Kidney (tissue), 14 donors: ENCODE results near the gene HHAT. TPM values are rescaled to one million over a fixed set of nuclear protein-coding genes. Genes with fewer than 3 reads are reported as not detected.
A peak's percentile ranks its signal among the peaks of the same experiment; 100 is the strongest.

ENCODE experiments used
- DNase-seq, 5 donors: peaks; one replicate each; pipeline ENCODE4 v3.0.0-alpha.2; 2013 to 2020
- FAIRE-seq: peaks from 2 replicates; lab custom pipeline; 2012; peaks lifted over from hg19 to GRCh38; lab: Jason Lieb, UNC
- H3K27ac ChIP-seq, 2 donors: one replicate each; pipeline ENCODE4 v1.7.0; 2013; ENCODE audit warnings: low read depth in 2 of 2, low read length in 2 of 2, inconsistent platforms in 1 of 2
- H3K27me3 ChIP-seq: one replicate; pipeline ENCODE4 v1.7.1; 2013; ENCODE audit warnings: low read length, inconsistent platforms; ENCODE audit not compliant: control insufficient read depth, insufficient read depth
- H3K36me3 ChIP-seq, 3 donors: one replicate each; pipeline versions ENCODE4 v1.7.0 to v1.7.1; 2013; ENCODE audit warnings: low read length in 3 of 3, control low read depth in 1 of 3, inconsistent platforms in 1 of 3; ENCODE audit not compliant: insufficient read depth in 3 of 3, control insufficient read depth in 2 of 3
- H3K4me1 ChIP-seq, 3 donors: one replicate each; pipeline versions ENCODE4 v1.7.0 to v1.7.1; 2013; ENCODE audit warnings: low read length in 3 of 3, inconsistent platforms in 1 of 3, low read depth in 1 of 3; ENCODE audit not compliant: control insufficient read depth in 2 of 3, insufficient read depth in 2 of 3
- H3K4me3 ChIP-seq, 3 donors: one replicate each; pipeline versions ENCODE4 v1.7.0 to v1.8.1; 2013; ENCODE audit warnings: low read length in 3 of 3, control low read depth in 1 of 3, inconsistent platforms in 1 of 3
- H3K9ac ChIP-seq, 3 donors: one replicate each; pipeline versions ENCODE4 v1.7.0 to v1.7.1; 2013; ENCODE audit warnings: low read length in 3 of 3, control low read depth in 1 of 3, inconsistent platforms in 1 of 3
- H3K9me3 ChIP-seq, 3 donors: one replicate each; pipeline versions ENCODE4 v1.7.0 to v1.7.1; 2013; ENCODE audit warnings: low read length in 3 of 3, control low read depth in 1 of 3, inconsistent platforms in 1 of 3; ENCODE audit not compliant: control insufficient read depth in 2 of 3, insufficient read depth in 1 of 3
- CTCF ChIP-seq: IDR thresholded peaks from 3 replicates; pipeline ENCODE4 v1.5.1; 2012; ENCODE audit warnings: mild to moderate bottlenecking, moderate library complexity, borderline replicate concordance; ENCODE audit not compliant: insufficient read depth; ENCODE audit errors: extremely low read depth
- intact Hi-C: fragments of 100-400 bp; cut with DNase I; formaldehyde crosslinking; loops from one replicate; pipeline ENCODE4 v1.11.1; 2022
- polyA plus RNA-seq: library from polyadenylated mRNA; stranded (reverse); fragments of 350-450 nt; fragmentation: Illumina TruSeq; extraction: RNeasy Lipid Tissue Mini Kit (QIAGEN cat#74804); gene quantifications from one replicate; pipeline ENCODE4 v1.2.3, GENCODE V29; 2014; ENCODE audit warnings: low read depth, low replicate concordance; ENCODE audit not compliant: insufficient read depth
- total RNA-seq: library from RNA; stranded (reverse); fragmentation: NEBNext Ultra II Directional; extraction: Animal tissue kit (Norgen Biotek cat#: 25700); gene quantifications from one replicate; pipeline ENCODE4 v1.2.1, GENCODE V29; 2021
- donor health status: control.
- donor health status: control.
- donor health status: control.
- donor health status: control.
- donor health status: control.
- donor health status: DM: yes; HTN: yes; CAD: no.
- donor health status: Normal renal cell carcinoma (clear cell type).

Gene HHAT
- total and polyA plus RNA-seq, 2 donors from 2014 or later, result 5.5 to 9.7 TPM

GRCh38 chr1:210437781-210438180, 109.1 kb downstream of the HHAT start:
- no peaks in the 10 kb centered on the region for H3K36me3 ChIP-seq
- DNase-seq (no peak), FAIRE-seq (no peak)
- no peak for TF ChIP-seq CTCF
- peaks cover 0 to 2% (median 0%) of the 10 kb centered on the region in 3 donors for H3K4me1 ChIP-seq
- no peak overlapping the region for H3K9ac ChIP-seq
- no peak overlapping the region for H3K4me3 ChIP-seq
- no peaks in the 10 kb centered on the region for H3K9me3 ChIP-seq
- intact Hi-C loops, result no loop called here
- H3K27ac ChIP-seq, result no peak overlapping the region
- no peaks in the 10 kb centered on the region for H3K27me3 ChIP-seq

GRCh38 chr1:210438928-210439841, 110.5 kb downstream of the HHAT start:
- DNase-seq (peak in 2 of 5 donors; percentile 32 to 50), FAIRE-seq (no peak)
- Histone ChIP-seq H3K27me3 (no peaks in the 10 kb centered on the region), H3K4me1 (peaks cover 0 to 2% (median 0%) of the 10 kb centered on the region in 3 donors), H3K9me3 (no peaks in the 10 kb centered on the region), H3K9ac (no peak overlapping the region), H3K27ac (no peak overlapping the region), H3K36me3 (no peaks in the 10 kb centered on the region), H3K4me3 (no peak overlapping the region)
- intact Hi-C loops, result no loop called here
- no peak for TF ChIP-seq CTCF

GRCh38 chr1:210440081-210440480, 111.4 kb downstream of the HHAT start:
- no peak for TF ChIP-seq CTCF
- intact Hi-C loops, result no loop called here
- no peak for DNase-seq
- FAIRE-seq, result no peak
- Histone ChIP-seq H3K36me3 (no peaks in the 10 kb centered on the region), H3K9ac (no peak overlapping the region), H3K9me3 (no peaks in the 10 kb centered on the region), H3K27ac (no peak overlapping the region), H3K27me3 (no peaks in the 10 kb centered on the region), H3K4me1 (peaks cover 0 to 2% (median 0%) of the 10 kb centered on the region in 3 donors), H3K4me3 (no peak overlapping the region)
